GM12878 (cell line): ENCODE results near the gene CIAPIN1. TPM values are rescaled to one million over a fixed set of nuclear protein-coding genes. Genes with fewer than 3 reads are reported as not detected.

Experiments
- ATAC-seq: fragments of 200-7000 bp; cut with Tn5 transposase; 3 replicates; pipeline ENCODE4 v1.9.1; 2020; ENCODE audit warnings: mild to moderate bottlenecking, moderate library complexity
- BruUV-seq: library from RNA; stranded (reverse); fragments of 400-500 nt; replicated peaks from 2 replicates; lab custom pipeline; 2021; lab: Mats Ljungman, UMichigan
- CTCF ChIA-PET: fragments of 300-600 bp; sonication (Branson Sonifier 250); formaldehyde crosslinking; extraction: SDS; loops from one replicate; lab custom pipeline; 2021; ENCODE audit warnings: inconsistent platforms; lab: Yijun Ruan, JAX
- POLR2A ChIA-PET: fragments of 350-600 bp; formaldehyde crosslinking; extraction: SDS; loops from one replicate; lab custom pipeline; 2021; ENCODE audit warnings: inconsistent platforms; lab: Charles Lee
- RAD21 ChIA-PET: fragments of 300-600 bp; sonication (Branson Sonifier 250); formaldehyde crosslinking; loops from one replicate; lab custom pipeline; 2023; ENCODE audit warnings: antibody characterized with exemption; ENCODE audit not compliant: unreplicated experiment; lab: Charles Lee
- SMC1A ChIA-PET: fragments of 300-600 bp; sonication (Branson Sonifier 250); formaldehyde crosslinking; loops from one replicate; lab custom pipeline; 2023; ENCODE audit not compliant: unreplicated experiment, uncharacterized antibody; lab: Charles Lee
- DNase-seq: peaks from one replicate; pipeline ENCODE4 v3.0.0-alpha.2; 2011; ENCODE audit warnings: low read depth, low spot score
- FAIRE-seq: peaks from 3 replicates; lab custom pipeline; 2011; peaks lifted over from hg19 to GRCh38; lab: Jason Lieb, UNC
- H2AFZ ChIP-seq: 2 replicates; pipeline ENCODE4 v1.6.0; 2011; ENCODE audit warnings: low read depth, low read length, control low read depth; ENCODE audit not compliant: control insufficient read depth
- H3K27ac ChIP-seq: 2 replicates; pipeline ENCODE4 v1.5.1; 2011; ENCODE audit warnings: control low read depth; ENCODE audit not compliant: control insufficient read depth, insufficient read depth
- H3K27me3 ChIP-seq, 2 experiments: replicated peaks in 1 of 2; 2 replicates each; pipeline versions ENCODE4 v1.6.0 to v1.6.1; 2011; ENCODE audit warnings: low read length in 1 of 2; ENCODE audit not compliant: control insufficient read depth in 2 of 2, insufficient read depth in 2 of 2
- H3K36me3 ChIP-seq, 2 experiments: 2 replicates each; pipeline ENCODE4 v1.5.1; 2011; ENCODE audit warnings: low read length in 1 of 2; ENCODE audit not compliant: control insufficient read depth in 2 of 2, insufficient read depth in 2 of 2
- H3K4me1 ChIP-seq: 2 replicates; pipeline ENCODE4 v1.6.1; 2011; ENCODE audit warnings: mild to moderate bottlenecking, low read length, moderate library complexity, mixed read lengths; ENCODE audit not compliant: control insufficient read depth, insufficient read depth
- H3K4me2 ChIP-seq: 2 replicates; pipeline ENCODE4 v1.6.0; 2011; ENCODE audit warnings: control low read depth; ENCODE audit not compliant: control insufficient read depth, insufficient read depth
- H3K4me3 ChIP-seq: fragments of 200-600 bp; sonication (generic); 2 replicates; pipeline ENCODE4 v1.5.1; 2016
- H3K79me2 ChIP-seq: 2 replicates; pipeline ENCODE4 v1.6.0; 2011; ENCODE audit warnings: low read length; ENCODE audit not compliant: control insufficient read depth, insufficient read depth
- H3K9ac ChIP-seq: 2 replicates; pipeline ENCODE4 v1.8.0; 2011; ENCODE audit warnings: low read length, control low read depth, mixed read lengths; ENCODE audit not compliant: control insufficient read depth, insufficient read depth
- H3K9me3 ChIP-seq: replicated peaks from 3 replicates; pipeline ENCODE4 v1.5.1; 2011; ENCODE audit warnings: mild to moderate bottlenecking, low read length; ENCODE audit not compliant: control insufficient read depth, insufficient read depth
- H4K20me1 ChIP-seq: 2 replicates; pipeline ENCODE4 v1.6.0; 2011; ENCODE audit not compliant: control insufficient read depth, insufficient read depth
- BRCA1 ChIP-seq: IDR thresholded peaks from 2 replicates; pipeline ENCODE4 v1.6.1; 2011; ENCODE audit warnings: low read depth, low read length, improper control_type of control experiment
- EP300 ChIP-seq, 2 experiments: fragments of 150-350 bp in 1 of 2; IDR thresholded peaks; 2 replicates each; pipeline ENCODE4 v1.6.1; 2011 to 2012; ENCODE audit warnings: low read depth in 2 of 2, low read length in 2 of 2, borderline replicate concordance in 1 of 2, improper control_type of control experiment in 1 of 2, inconsistent platforms in 1 of 2; ENCODE audit not compliant: control insufficient read depth in 1 of 2
- HDGF ChIP-seq: fragments of 450-650 bp; IDR thresholded peaks from 2 replicates; pipeline ENCODE4 v1.6.1; 2016; ENCODE audit warnings: antibody characterized with exemption
- IRF4 ChIP-seq: IDR thresholded peaks from 2 replicates; pipeline ENCODE4 v1.6.1; 2011; ENCODE audit warnings: low read depth, low read length
- KDM1A ChIP-seq: fragments of 200-600 bp; sonication (generic); IDR thresholded peaks from 2 replicates; pipeline ENCODE4 v1.6.1; 2016; ENCODE audit warnings: borderline replicate concordance
- POLR2A ChIP-seq: IDR thresholded peaks from 2 replicates; pipeline ENCODE4 v1.6.1; 2011; ENCODE audit warnings: low read depth, mild to moderate bottlenecking, low read length
- POLR2AphosphoS2 ChIP-seq: IDR thresholded peaks from 2 replicates; pipeline ENCODE4 v1.6.1; 2011; ENCODE audit warnings: low read depth, mild to moderate bottlenecking, low read length, improper control_type of control experiment, moderate library complexity
- RAD21 ChIP-seq: IDR thresholded peaks from 2 replicates; pipeline ENCODE4 v1.6.1; 2011; ENCODE audit warnings: mild to moderate bottlenecking, low read depth, low read length, moderate library complexity; ENCODE audit not compliant: insufficient read depth
- SRF ChIP-seq, 2 experiments: IDR thresholded peaks; 2 replicates each; pipeline ENCODE4 v1.6.1; 2011; ENCODE audit warnings: low read depth in 2 of 2, low read length in 2 of 2, mild to moderate bottlenecking in 1 of 2, moderate library complexity in 1 of 2
- SUZ12 ChIP-seq: fragments of 200-600 bp; sonication (generic); IDR thresholded peaks from one replicate; pipeline ENCODE4 v1.6.1; 2018; ENCODE audit warnings: antibody characterized with exemption, mild to moderate bottlenecking; ENCODE audit not compliant: unreplicated experiment
- TCF12 ChIP-seq: IDR thresholded peaks from 2 replicates; pipeline ENCODE4 v1.6.1; 2011; ENCODE audit warnings: low read depth, mild to moderate bottlenecking, low read length
- ZBED1 ChIP-seq: IDR thresholded peaks from 2 replicates; pipeline ENCODE4 v1.6.1; 2016; ENCODE audit warnings: borderline replicate concordance
- ZSCAN29 ChIP-seq: fragments of 450-650 bp; IDR thresholded peaks from 2 replicates; pipeline ENCODE4 v1.6.1; 2017; ENCODE audit warnings: mild to moderate bottlenecking, moderate library complexity
- WGBS: methylation state at CpG from one replicate; pipeline ENCODE4 v1.1.6; 2016; ENCODE audit warnings: low lambda C conversion rate; ENCODE audit not compliant: insufficient replicate concordance, insufficient coverage; ENCODE audit errors: missing lambda C conversion rate; 5-methylcytosine and 5-hydroxymethylcytosine counted together
- in situ Hi-C: fragments of 300-500 bp; cut with MboI; formaldehyde crosslinking; loops from 9 replicates; pipeline ENCODE4 v1.14.3; 2018; ENCODE audit warnings: mixed read lengths
- intact Hi-C: fragments of 100-400 bp; cut with micrococcal nuclease; formaldehyde crosslinking; loops from one replicate; pipeline ENCODE4 v1.14.2; 2022; ENCODE audit not compliant: unreplicated experiment
- polyA plus RNA-seq, 11 experiments: library from polyadenylated mRNA; depleted of rRNA in 4 of 11; unstranded in 6 of 11; stranded (reverse) in 5 of 11; fragments of >200 nt; fragmentation: Nextera tagmentation in 4 of 11; fragmentation: Illumina TruSeq in 1 of 11; extraction: Ambion mirVana in 4 of 11; extraction: Trizol in 1 of 11; gene quantifications; 1 replicate in 1 of 11; 2 replicates in 10 of 11; pipeline versions ENCODE4 v1.2.1 to v1.2.3, GENCODE V29; 2011 to 2016; ENCODE audit warnings: inconsistent platforms in 2 of 11, missing spikeins in 2 of 11, low read depth in 1 of 11
- total RNA-seq, 4 experiments: library from RNA; depleted of rRNA in 3 of 4; stranded (reverse); fragments of >200 nt in 3 of 4; fragmentation: Illumina TruSeq in 1 of 4; extraction: Trizol in 1 of 4; gene quantifications; 2 replicates each; pipeline versions ENCODE4 v1.2.1 to v1.2.3, GENCODE V29; 2013 to 2021

Gene CIAPIN1
- total and polyA plus RNA-seq, 10 of the 15 experiments (the other 5 are each of a cell fraction or from before 2014, with no cell fraction given) = 46.2 to 150 (median 54.3) TPM

DNA sequence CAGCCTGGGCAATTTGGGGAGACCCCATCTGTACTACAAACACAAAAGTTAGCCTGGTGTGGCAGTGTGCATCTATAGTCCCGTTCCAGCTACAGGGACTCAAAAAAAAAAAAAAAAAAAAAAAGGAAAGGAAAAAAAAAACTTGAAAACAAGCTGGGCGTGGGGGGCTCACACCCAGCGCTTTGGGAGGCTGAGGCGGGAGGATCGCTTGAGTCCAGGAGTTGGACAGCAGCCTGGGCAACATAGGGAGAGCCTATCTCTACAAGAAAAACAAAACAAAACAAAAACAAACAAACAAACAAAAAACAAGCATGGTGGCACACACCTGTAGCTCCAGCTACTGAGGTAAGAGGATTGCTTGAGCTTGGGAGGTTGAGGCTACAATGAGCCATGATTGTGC lies 55.5 kb downstream of the CIAPIN1 start:
- H3K27ac ChIP-seq = no peak overlapping the region
- POLR2A ChIA-PET = interaction anchor here (0.6 to 2.2 kb wide), 11 partner anchors 9 to 376 kb away, joined by 3 to 10 read pairs (median 3); partner anchors contain the start of gene CCL17
- TF ChIP-seq IRF4 = no peak
- no peak for TF ChIP-seq TCF12
- TF ChIP-seq POLR2AphosphoS2 = no peak
- TF ChIP-seq POLR2A = no peak
- no peak for TF ChIP-seq SRF (IDR thresholded peaks at IDR 0.05; ENCODE audit: low read depth in 2 of 2, low read length in 2 of 2)
- no peak for TF ChIP-seq KDM1A
- TF ChIP-seq ZSCAN29 = no peak
- TF ChIP-seq BRCA1 = no peak
- no peak for TF ChIP-seq ZBED1
- TF ChIP-seq EP300 (IDR thresholded peaks at IDR 0.05; ENCODE audit: borderline replicate concordance in 1 of 2, control insufficient read depth in 1 of 2, low read depth in 2 of 2, low read length in 2 of 2) = no peak
- TF ChIP-seq RAD21 = no peak
- no peak for TF ChIP-seq SUZ12
- TF ChIP-seq HDGF = no peak
- TF ChIP-seq, all 136 proteins: peak for 0
- intact Hi-C loops = no loop called here
- Histone ChIP-seq H3K36me3 (no peaks in the 10 kb centered on the region), H2AFZ (no peak overlapping the region), H3K79me2 (no peaks in the 10 kb centered on the region), H3K9me3 (no peaks in the 10 kb centered on the region; the same call in 2 of the 3 replicates), H3K4me2 (no peak overlapping the region), H3K9ac (no peak overlapping the region), H4K20me1 (no peaks in the 10 kb centered on the region), H3K27me3 (no peaks in the 10 kb centered on the region), H3K4me3 (no peak overlapping the region), H3K4me1 (peaks cover 28% of the 10 kb centered on the region)
- in situ Hi-C loops = no loop called here
- no peak for DNase-seq
- ChIA-PET RAD21 (interaction anchor here (0.6 to 2.0 kb wide), 8 partner anchors 14 to 346 kb away, joined by 3 to 8 read pairs (median 4); partner anchors contain the start of genes CIAPIN1 and COQ9), SMC1A (interaction anchor here (0.6 to 3.2 kb wide), 12 partner anchors 8 to 599 kb away, joined by 3 to 20 read pairs (median 3); partner anchors contain the start of gene PLLP), CTCF (interaction anchor here (0.5 to 1.5 kb wide), 9 partner anchors 12 to 459 kb away, joined by 3 to 7 read pairs (median 3); no protein-coding TSS in a partner anchor)
- 77% methylated on average over 5 of the region's 5 CpGs for WGBS
- BruUV-seq = no TSS peak
- no peak for FAIRE-seq
- ATAC-seq = no peak
